Measurements from ENCODE around the gene JMJD7. TPM values are rescaled to one million over a fixed set of nuclear protein-coding genes. Genes with fewer than 3 reads are reported as not detected.

Gene JMJD7
- total RNA-seq, 4 donors from 2014 or later: 20.4 to 36.9 (median 30.5) TPM

GRCh38 chr15:41869770-41870688, 42.1 kb downstream of the JMJD7 start:
- TF ChIP-seq CTCF (IDR thresholded peaks at IDR 0.05): no peak
- no peak for TF ChIP-seq POLR2A (IDR thresholded peaks at IDR 0.05)
- no peak for DNase-seq
- peaks cover 0 to 39% (median 17%) of the 10 kb centered on the region in 3 donors for H3K4me1 ChIP-seq
- H3K9me3 ChIP-seq: no peaks in the 10 kb centered on the region
- WGBS, 2 donors: 68 to 72% methylated on average over 13 to 24 of the region's 42 CpGs
- no peaks in the 10 kb centered on the region for H3K27me3 ChIP-seq
- intact Hi-C loops (cut with DNase I): no loop called here
- no peak overlapping the region for H3K4me3 ChIP-seq
- peak overlapping the region in 2 of 4 donors; percentile 29 to 54 for H3K27ac ChIP-seq
- no peaks in the 10 kb centered on the region for H3K36me3 ChIP-seq

GRCh38 chr15:41870689-41871081, 42.8 kb downstream of the JMJD7 start:
- Histone ChIP-seq H3K4me1 (peaks cover 0 to 37% (median 17%) of the 10 kb centered on the region in 3 donors), H3K4me3 (no peak overlapping the region), H3K36me3 (no peaks in the 10 kb centered on the region), H3K9me3 (no peaks in the 10 kb centered on the region), H3K27me3 (no peaks in the 10 kb centered on the region), H3K27ac (peak overlapping the region in 2 of 4 donors; percentile 29 to 54)
- no peak for DNase-seq
- TF ChIP-seq POLR2A (IDR thresholded peaks at IDR 0.05): no peak
- TF ChIP-seq CTCF (IDR thresholded peaks at IDR 0.05): no peak
- intact Hi-C loops (cut with DNase I): no loop called here
- WGBS, 2 donors: 43 to 62% methylated on average over 7 to 8 of the region's 9 CpGs

GRCh38 chr15:41871175-41871905, 43.4 kb downstream of the JMJD7 start:
- Histone ChIP-seq H3K27me3 (no peaks in the 10 kb centered on the region), H3K4me1 (peaks cover 0 to 35% (median 17%) of the 10 kb centered on the region in 3 donors), H3K27ac (peak overlapping the region in 2 of 4 donors; percentile 29 to 54), H3K9me3 (no peaks in the 10 kb centered on the region), H3K4me3 (no peak overlapping the region), H3K36me3 (no peaks in the 10 kb centered on the region)
- intact Hi-C loops (cut with DNase I): no loop called here
- DNase-seq: no peak
- WGBS, 2 donors: 86 to 88% methylated on average over 11 to 13 of the region's 19 CpGs
- TF ChIP-seq POLR2A (IDR thresholded peaks at IDR 0.05) (no peak), CTCF (IDR thresholded peaks at IDR 0.05) (no peak)

GRCh38 chr15:41872166-41872747, 44.4 kb downstream of the JMJD7 start:
- H3K4me1 ChIP-seq: peaks cover 0 to 42% (median 20%) of the 10 kb centered on the region in 3 donors
- intact Hi-C loops (cut with DNase I): no loop called here
- no peak for TF ChIP-seq CTCF (IDR thresholded peaks at IDR 0.05)
- no peak for TF ChIP-seq POLR2A (IDR thresholded peaks at IDR 0.05)
- H3K36me3 ChIP-seq: no peaks in the 10 kb centered on the region
- no peak overlapping the region for H3K27ac ChIP-seq
- no peaks in the 10 kb centered on the region for H3K9me3 ChIP-seq
- 81 to 84% methylated on average over 6 to 9 of the region's 9 CpGs for WGBS, 2 donors
- DNase-seq: no peak
- H3K4me3 ChIP-seq: no peak overlapping the region
- no peaks in the 10 kb centered on the region for H3K27me3 ChIP-seq
